NOMO-1 treated with DMSO at 0.1 percent for 48 hours (cell line): Measurements from ENCODE around the gene PBX3.

Source experiments
- DNase-seq: peaks from one replicate; lab custom pipeline; 2025; ENCODE audit not compliant: unreplicated experiment; lab: John Stamatoyannopoulos, UW

Gene PBX3

DNA sequence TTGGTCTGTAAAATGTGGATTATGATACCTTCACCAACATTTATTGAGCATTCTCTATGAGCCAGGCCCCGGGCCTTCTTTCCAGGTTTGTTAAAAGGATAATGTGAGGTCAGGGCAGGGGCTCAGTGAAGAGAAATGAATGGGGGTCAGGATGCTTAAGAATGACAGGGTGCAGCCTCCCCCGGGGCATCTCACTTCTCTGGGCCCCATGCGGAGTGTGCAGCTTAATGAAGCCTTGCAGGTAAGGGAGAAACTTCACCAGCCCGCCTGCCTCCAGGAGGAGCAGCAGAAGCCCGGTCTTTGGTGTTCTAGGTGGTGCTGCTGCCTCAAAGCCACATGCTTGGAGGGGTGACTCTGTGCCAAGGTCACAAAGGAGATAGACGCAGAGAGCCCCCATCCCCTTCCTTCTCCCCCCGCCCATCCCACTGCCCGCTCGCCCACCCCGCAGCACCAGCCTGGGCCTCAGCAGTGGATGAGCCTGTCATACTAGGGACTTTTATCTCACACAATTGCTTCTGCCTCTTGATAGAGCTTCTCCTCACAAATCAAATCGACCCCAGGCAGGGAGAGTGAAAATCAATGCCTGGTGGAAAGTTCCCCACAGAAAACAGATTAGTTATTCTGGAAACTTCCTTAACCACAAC, 244.8 kb downstream of the PBX3 start:
- DNase-seq, result no peak

DNA sequence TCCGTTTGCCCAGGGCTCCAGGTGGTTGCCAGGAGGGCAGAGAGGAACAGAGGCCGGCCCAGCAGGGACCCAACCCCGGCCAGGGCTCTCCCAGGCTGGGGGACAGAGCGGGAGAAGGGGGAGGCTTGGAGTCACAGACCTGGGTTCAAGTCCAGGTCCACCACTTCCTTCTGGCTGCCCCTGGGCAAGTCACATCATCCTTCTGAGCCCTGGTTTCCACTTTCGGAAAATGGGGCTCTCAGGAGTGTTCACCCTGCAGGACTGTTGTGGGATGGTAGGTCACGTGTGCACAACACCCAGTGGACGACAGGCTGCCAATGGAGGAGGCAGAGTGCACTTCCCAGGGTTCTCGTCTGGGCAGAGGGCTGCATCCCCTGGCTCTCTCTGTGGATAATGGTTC, 245.4 kb downstream of the PBX3 start:
- DNase-seq, result no peak

DNA sequence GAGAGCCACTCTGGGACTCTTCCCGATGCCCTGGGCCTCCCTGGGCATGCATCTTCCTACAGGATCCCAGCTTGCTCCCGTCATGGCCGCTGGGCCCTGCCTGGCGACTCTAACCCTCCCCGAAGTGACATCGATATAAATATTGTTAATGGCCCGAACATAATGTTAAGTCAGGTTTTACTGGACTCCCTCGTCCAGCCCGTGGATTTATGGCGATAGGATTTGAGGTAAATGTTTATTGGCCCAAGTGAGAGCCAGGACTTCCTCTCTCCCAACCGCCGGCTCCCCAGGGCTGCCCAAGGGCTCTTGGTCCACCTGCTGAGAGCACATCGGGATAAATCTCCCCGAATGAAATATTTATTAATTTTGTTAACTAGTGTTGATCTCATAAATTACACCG, 246.3 kb downstream of the PBX3 start:
- no peak for DNase-seq

DNA sequence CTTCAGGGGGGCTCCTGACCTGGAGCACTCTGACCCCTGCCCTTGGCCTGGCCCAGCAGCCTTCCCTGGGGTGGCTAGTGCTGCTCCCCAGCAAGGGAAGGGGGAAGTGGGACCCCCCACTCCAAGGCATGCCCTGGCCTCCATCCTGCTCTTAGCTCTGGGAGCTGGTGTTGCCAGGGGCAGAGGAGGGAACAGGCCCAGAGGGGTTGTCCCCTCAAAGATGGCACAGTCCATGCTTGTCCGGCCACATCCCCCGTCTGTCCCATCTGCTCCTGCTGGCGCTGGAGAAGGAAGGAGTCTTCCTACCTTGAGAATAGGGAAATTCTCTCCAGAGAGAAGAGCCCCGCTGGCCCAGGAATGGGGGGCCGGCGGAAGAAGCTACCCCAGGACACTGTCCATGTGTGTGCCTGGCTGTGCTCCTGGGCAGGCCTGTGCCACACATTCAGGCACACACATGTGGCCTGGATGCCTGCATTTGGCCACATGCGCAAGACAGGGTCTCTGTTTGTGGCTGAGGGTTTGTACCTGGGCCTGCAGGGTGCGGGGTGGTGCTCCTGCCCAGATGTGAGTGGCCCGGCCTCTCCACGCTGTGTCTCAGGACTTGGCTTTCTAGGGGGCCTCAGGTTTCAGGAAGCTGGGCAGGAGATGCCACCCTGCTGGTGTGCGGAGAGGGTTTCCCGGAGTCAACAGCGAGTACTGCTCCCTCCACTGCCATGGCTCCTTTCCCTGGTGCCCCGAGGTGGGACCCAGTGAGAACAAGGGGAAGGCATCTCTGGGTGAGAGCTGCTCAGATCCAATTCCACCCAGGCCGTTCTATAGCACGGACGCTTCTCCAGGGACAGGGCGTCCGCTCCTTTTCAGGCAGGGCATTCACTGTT, 247.1 kb downstream of the PBX3 start:
- no peak for DNase-seq

DNA sequence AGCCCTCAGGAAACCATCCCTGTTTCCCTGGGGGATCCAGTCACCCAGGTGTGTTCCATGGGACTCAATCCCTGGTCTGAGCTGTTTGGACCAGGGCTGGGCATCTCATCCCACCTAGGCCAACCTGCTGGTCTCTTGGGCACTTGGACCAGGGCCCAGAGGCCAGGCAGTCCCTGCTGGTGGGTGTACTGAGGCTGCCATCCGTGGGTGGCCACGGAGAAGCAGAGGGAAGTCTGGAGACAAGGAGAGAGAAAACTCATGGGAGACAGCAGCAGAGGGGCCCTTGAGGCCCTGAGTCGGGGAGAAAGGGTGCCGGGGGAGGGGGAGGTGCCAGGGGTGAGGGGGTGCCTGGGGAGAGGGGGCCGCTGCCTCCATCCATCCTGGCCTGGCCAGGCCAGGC, 247.8 kb downstream of the PBX3 start:
- no peak for DNase-seq

DNA sequence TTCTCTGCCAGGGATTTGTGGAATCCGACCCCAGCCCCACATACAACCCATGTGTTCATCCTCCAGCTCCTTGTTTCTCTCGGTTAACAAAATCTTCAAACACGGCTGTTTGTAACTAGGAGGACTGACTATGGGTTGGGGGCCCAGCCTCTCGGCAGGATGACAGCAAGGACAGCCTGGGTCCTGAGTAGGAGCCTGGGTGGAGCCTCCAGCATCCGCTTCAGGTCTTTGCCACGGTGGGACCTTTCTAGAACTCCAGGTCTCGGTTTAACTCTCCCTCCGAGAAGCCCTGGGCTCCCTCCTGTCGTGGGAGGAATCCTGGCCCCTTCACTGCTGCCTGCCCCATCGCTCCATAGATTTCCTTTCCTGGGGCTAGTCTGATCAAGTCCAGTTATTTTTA, 248.5 kb downstream of the PBX3 start:
- DNase-seq, result no peak

DNA sequence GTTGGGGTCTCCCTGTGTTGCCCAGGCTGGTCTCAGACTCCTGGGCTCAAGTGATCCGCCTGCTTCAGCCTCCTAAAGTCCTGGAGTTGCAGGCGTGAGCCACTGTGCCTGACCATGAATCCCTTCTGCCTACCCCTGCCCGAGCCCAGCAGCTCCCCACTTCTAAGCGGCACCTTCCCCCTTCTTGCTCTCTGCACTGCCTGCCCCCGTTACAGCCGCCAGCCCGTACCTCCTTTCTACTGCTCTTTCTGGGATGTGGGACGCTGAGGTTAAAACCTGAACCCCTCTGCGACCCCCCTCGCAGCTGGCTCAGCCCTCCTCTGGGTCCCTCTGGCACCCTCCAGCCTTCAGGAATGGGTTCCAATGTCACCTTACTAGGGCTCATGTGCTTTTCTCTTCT, 249.6 kb downstream of the PBX3 start:
- DNase-seq, result no peak

DNA sequence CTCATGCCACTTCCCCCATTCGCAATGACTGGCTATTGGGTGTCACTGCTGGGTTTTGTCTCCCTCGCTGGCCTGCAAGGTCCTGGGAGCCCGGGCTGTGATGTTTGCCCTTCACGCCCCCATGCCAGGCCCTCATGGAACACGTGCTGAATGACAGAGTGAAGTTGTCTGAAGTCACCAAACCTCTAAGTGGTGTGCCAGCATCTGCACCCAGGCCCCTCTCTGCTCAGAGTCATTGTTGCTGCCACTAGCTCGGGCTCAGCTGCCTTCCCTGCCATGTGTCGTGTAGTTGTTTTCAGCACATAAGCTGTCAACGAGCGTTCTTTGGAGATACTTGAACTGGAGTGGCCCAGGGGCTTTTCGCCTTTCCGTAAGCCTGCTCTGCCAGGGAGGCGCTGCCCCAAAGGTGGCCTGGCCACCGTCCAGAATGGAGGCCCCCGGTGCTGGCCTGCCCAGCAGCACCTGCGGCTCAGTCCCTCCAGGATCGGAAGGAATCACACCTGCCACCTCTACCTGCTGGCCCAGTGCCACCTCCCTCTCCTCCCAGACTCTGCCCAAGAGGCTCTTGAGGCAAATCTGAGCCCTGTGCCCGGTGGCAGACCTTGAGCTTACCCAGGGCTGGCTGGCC, 250.1 kb downstream of the PBX3 start:
- DNase-seq, result no peak

DNA sequence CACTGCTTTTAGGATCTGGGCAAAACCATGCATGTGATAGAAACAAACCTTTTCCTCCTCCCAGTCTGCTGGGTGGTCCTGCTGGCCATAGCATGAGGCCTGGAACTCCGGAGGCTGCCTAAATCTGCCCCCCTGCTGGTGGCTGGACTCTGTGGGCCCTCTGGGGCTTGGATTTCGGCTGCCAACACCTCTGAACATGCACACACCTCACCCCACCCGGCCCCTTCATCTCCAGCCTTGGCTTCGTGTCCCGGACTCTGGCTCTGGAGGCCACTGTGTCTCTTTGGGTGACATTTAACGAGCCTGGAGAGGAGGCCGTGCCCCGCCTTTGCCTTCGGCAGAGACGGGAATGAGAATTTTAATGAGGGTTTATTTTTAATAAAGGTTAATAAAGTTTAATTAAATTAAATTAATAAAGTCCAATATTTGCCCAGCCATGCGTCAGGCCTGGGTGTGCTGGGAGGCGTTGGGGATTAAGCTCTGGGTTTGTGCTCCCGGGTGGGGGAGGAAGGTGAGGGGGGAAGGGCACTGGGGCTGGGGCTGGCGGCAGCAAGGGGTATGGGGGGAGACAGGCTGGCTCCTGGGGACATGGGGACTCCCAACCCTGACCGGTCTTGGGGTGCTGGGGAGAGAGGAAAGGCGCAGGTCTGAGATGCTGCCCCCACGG, 251.8 kb downstream of the PBX3 start:
- no peak for DNase-seq

DNA sequence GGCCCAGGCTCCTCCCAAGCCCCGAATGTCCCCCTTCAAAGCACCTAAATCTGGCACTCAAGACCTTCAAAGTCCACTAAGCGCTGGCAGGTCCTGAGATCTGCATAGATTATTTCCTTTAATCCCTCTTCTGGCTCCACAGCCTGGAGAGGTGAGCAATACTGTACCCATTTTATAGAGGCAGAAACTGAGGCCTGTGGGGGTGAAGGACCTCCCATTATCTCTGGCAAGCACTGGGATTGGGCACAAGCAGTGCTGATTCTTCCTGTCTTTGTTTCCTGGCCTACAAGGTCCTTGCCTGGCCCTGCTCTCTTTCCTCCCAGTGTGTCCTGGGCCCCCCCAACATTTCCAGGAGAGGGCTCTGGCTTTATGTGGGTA, 252.3 kb downstream of the PBX3 start:
- DNase-seq, result no peak

DNA sequence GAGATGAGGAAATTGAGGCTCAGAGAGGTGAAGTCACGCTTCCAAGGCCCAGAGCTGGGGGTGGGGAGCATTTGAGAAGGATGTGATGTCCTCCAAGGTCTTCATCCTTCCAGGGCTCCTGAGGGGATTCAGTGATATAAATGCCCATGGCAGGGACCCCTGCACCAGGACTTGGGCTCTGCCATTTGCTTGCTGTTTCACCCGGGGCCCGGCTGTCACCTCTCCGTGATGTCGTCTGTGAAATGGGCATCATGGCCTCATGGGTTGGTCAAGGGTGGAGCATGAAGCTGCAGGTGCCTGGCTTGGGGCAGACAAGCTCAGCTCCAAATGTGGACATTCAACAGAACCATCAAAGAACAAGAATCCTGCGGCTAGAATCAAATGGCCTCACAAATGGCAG, 253.1 kb downstream of the PBX3 start:
- DNase-seq, result no peak

DNA sequence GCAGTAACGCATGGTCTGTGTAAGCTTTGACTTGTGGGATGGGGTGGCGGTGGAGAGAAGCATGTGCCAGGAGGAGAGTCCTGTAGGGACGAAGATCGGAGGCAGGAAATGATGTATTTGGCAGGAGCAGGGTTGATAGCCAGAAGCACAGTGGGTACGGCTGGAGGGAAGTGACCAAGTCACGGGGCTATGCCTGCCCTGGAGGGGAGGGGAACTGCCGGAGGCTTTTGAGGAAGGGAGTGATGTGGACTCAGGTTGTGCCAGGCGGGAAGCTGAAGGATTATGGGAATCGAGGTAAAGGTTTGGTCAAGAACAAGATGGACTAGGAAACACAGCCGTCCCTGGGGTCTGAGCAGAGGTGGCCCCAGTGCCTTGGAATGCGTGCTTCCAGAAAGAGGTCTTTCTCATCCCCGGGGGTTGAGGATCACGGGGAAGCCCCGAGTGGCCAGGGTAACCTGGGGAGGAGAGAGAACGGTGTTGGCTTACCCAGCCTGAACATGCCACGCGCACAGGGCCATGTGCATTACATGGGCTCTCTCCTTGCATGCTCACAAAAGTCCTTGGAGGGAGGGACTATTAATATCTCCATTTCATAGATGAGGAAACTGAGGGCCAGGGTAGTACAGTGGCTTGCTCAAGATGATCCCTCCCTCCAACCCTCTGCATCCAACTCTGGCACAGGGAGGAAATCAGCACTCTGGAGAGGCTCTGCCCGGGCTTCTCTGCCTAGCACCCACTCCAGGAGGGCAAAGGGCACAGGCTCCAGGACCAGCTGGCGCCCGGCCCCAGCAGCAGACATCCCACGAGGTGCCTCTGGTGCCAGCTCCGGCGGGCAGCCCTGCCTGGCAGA, 253.8 kb downstream of the PBX3 start:
- no peak for DNase-seq

DNA sequence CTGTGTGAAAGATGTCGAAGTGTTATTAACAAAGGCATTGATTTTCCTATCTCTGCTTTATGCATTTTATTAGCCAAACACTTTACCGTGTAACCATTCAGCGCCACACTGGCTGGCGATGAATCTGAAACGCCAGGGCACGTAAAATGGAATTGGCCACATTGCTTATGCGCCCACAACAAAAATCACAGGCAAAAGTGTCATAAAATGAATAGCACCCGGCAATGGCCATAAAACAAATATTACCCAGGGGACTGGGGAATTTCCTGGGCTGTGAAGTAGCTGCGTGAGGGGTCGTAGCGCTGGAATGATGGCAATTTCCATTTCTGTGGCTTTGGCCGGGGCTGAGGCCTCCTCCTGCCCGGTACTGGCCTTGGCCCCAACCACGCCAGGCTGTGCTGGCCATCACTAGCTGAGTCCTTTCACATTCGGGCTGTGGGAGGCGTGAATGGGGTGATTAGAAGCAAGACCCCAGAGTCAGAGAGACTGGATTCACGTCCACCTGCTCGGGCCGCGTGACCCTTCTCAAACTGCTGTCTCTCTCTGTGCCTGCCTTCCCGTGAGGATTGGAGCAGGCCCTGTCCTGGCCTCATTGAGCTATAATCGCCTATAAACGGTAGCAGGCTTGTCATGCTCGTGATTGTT, 254.5 kb downstream of the PBX3 start:
- no peak for DNase-seq

DNA sequence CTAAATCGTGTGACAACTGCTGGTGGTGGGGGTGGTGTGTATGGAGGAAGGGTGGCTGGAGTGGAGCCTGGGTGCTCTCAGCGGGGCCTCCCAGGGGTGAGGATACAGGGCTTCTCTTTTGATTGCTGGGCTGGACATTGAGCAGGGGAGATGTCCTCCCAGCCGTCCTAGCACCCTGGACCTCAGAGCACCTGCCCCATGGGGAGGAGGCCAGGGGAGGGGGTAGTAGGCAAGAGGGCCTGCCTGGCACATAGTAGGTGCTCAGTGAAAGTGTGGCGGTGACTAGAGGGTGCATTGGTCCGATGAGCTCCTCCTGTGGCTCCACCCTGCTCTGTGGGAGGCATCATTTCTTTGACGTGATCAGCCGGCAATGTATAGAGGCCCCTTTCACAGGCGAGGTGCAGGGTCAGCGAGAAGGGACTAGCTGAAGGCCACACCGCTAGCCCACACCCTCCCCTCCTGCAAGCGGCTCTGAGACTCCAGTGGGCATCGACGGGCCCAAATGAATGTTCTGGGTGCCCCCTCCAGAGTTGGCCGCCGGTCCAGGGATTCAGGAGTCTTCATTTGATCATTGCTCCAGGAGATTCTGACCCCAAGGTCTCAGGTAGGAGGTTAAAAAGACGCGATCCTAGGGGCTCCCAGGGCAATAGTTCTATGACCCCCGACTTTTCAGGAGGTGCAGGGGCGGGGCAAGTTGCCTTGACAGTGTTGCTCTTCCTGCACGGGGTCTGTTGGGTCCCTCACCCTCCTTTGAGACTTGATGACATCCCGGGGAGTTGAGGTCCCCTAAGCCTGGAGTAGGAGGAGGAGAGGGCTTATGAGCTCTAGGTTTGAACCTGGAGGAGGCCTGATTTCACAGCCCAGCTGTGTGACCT, 255.5 kb downstream of the PBX3 start:
- no peak for DNase-seq

DNA sequence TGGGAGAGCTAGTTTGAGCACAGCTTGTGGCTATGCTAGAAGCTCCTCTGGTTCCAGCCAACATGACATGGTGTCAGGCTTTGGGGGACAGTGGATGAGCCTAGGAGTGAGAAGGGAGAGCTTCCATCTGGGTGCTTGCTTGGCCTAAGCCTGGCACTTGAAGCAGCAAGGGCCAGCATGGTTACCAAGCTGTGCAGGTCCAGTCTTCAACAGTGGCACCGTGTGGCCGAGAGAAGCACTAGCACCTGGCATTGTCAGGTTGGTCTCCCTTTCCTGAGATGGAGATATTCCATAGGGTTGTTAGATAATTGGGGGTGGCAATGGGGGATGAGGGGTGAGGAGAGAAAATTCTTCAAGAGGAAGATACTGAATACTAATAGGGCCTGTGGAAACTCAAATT, 261.9 kb downstream of the PBX3 start:
- no peak for DNase-seq

DNA sequence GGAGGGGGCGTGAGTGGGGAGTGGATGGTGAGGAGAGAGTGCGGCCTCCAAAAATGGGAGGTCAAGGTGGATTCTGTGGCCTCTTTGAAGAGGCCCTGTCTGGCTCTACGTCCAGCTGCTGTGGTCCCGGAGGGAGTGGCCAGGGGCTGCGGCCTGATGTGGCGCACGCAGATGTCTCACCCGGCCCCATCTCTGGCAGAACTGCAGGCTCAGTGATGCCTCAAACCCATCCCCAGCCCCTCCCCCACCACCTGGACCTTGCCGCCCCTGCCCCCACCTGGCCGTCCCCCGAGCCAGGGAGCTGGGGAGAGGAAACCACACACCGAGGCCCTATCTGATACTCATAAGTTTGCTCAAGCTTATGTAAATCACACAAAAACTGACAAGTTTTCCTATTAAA, 267.6 kb downstream of the PBX3 start:
- DNase-seq, result no peak

DNA sequence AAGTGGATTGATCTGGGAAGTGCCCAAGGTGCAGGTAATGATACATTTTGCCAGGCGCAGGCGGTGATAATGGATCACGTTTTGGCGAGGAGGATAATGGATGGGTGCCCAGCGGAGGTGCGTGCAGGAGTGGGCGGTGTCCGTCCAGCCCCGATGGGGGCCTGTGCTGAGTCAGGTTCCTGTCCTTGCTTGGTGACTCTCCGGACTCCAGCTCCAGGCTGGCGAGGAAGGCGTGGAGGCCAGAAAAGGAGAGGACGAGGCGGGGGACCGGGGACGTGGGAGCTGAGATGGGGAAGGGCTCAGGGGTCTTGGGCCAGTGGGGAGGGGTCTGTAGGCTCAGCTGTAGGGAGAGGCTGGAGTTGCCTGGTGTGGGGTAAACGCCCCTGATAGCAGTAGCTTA, 268.3 kb downstream of the PBX3 start:
- no peak for DNase-seq

DNA sequence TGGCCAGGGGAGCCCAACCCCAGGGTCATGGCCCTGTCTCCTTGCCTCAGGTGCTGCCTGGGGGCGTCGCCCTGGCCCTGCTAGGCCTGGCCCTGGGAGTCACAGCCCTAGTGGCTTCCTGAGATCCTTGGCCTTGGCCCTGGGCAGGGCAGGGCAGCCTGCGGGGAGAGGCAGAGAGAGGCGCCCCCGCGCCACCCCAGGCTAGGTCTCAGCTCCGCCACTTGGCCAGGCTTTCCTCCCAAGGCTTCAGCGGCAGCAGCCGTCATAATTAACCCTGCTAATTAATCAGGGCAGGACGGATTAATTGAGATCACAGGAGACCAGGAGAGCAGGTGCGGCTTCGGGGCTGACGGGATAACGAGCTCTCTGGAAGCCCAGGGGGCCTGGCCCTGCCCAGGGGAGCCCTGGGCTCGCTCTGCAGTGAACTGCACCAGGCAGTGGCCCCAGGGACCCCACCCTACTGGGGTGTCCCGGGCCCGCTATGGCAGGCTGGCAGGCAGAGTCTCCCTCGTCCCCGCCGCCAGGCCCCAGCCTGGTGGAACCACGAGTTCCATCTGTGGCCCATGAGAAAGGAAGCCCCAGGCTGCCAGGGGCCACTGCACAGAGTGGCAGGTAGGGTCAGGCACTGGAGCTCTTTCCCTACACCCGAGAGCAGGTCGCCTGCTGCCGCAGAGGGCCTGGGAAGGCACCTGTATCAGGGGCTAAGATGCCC, 269.6 kb downstream of the PBX3 start:
- DNase-seq, result no peak
